ENCODE data around the gene ZNF417.
"Not testable (repeated sequence)": the region's sequence is repeated elsewhere in the genome, so short reads cannot be mapped to it uniquely, and the experiment has no call there.

ZNF417 gene

GRCh38 chr19:57916168-57916995 is at the start of gene ZNF417:
Gene ZNF417 (minus strand): TSS chr19:57916592. CDS start chr19:57916411, 181 bp downstream.
- DNase-seq (ENCODE audit: low read depth), result peak; percentile 69

- no peak for DNase-seq (ENCODE audit: low read depth)
Observed at GRCh38 chr19:57964761-57965160, 48.4 kb upstream of the ZNF417 start.

- DNase-seq (ENCODE audit: low read depth), result no peak
Observed at GRCh38 chr19:57961785-57962184, 45.4 kb upstream of the ZNF417 start.

- no peak for DNase-seq (ENCODE audit: low read depth)
Observed at GRCh38 chr19:57954996-57955395, 38.6 kb upstream of the ZNF417 start.

GRCh38 chr19:57949702-57950101 is 33.3 kb upstream of the ZNF417 start:
- DNase-seq (ENCODE audit: low read depth), result no peak

- no peak for DNase-seq (ENCODE audit: low read depth)
Observed at GRCh38 chr19:57949296-57949695, 32.9 kb upstream of the ZNF417 start.

- peak; percentile 80 for DNase-seq (ENCODE audit: low read depth)
Observed at GRCh38 chr19:57947419-57948134, 31.2 kb upstream of the ZNF417 start, which contains the start of gene ZNF256. Gene ZNF256 (minus strand): TSS chr19:57947706. CDS start chr19:57947474, 232 bp downstream.

GRCh38 chr19:57947088-57947418 is 30.7 kb upstream of the ZNF417 start:
- DNase-seq (ENCODE audit: low read depth), result no peak

- no peak for DNase-seq (ENCODE audit: low read depth)
Observed at GRCh38 chr19:57946316-57946715, 29.9 kb upstream of the ZNF417 start.

- DNase-seq (ENCODE audit: low read depth), result no peak
Observed at GRCh38 chr19:57941593-57941992, 25.2 kb upstream of the ZNF417 start.

- no peak for DNase-seq (ENCODE audit: low read depth)
Observed at GRCh38 chr19:57935731-57936130, 19.3 kb upstream of the ZNF417 start.

- no peak for DNase-seq (ENCODE audit: low read depth)
Observed at GRCh38 chr19:57934820-57935665, 18.7 kb upstream of the ZNF417 start, which contains the start of gene ZNF418. Gene ZNF418 (minus strand): TSS chr19:57935402. CDS start chr19:57933822, 1,580 bp downstream.

- no peak for DNase-seq (ENCODE audit: low read depth)
Observed at GRCh38 chr19:57927587-57927986, 11.2 kb upstream of the ZNF417 start.

GRCh38 chr19:57914531-57914930 is 1.9 kb downstream of the ZNF417 start:
- no peak for DNase-seq (ENCODE audit: low read depth)

GRCh38 chr19:57907394-57907793 is 9.0 kb downstream of the ZNF417 start:
- DNase-seq (ENCODE audit: low read depth), result no peak

GRCh38 chr19:57905258-57905657 is 11.1 kb downstream of the ZNF417 start:
- no peak for DNase-seq (ENCODE audit: low read depth)

- DNase-seq (ENCODE audit: low read depth), result no peak
Observed at GRCh38 chr19:57903618-57904184, 12.7 kb downstream of the ZNF417 start.

GRCh38 chr19:57900311-57900710 is 16.1 kb downstream of the ZNF417 start:
- DNase-seq (ENCODE audit: low read depth), result no peak

GRCh38 chr19:57890706-57891105 is 25.7 kb downstream of the ZNF417 start:
- not testable (repeated sequence) for DNase-seq (ENCODE audit: low read depth)

GRCh38 chr19:57888560-57889231 is 27.7 kb downstream of the ZNF417 start, which contains the start of gene ZNF814:
Gene ZNF814 (minus strand): TSS chr19:57889037. CDS start chr19:57888802, 235 bp downstream.
- peak; percentile 22 for DNase-seq (ENCODE audit: low read depth)

GRCh38 chr19:57888107-57888559 is 28.3 kb downstream of the ZNF417 start:
- DNase-seq (ENCODE audit: low read depth), result no peak

Measured in HS-5 (cell line).